NB4 (cell line): Measurements from ENCODE around the gene ENTR1.

Experiments
- DNase-seq: peaks from one replicate; pipeline ENCODE4 v3.0.0; 2010; ENCODE audit warnings: low read depth
- H3K4me3 ChIP-seq: one replicate; pipeline ENCODE4 v1.5.1; 2011; ENCODE audit warnings: mild to moderate bottlenecking, low read depth, low read length, moderate library complexity
- CTCF ChIP-seq: IDR thresholded peaks from one replicate; pipeline ENCODE4 v1.5.1; 2012; ENCODE audit warnings: low read depth, low read length
- MAX ChIP-seq: IDR thresholded peaks from 2 replicates; pipeline ENCODE4 v1.6.1; 2011; ENCODE audit warnings: low read depth, low read length
- MYC ChIP-seq: IDR thresholded peaks from 2 replicates; pipeline ENCODE4 v1.6.1; 2011; ENCODE audit warnings: low read depth, low read length
- POLR2A ChIP-seq: IDR thresholded peaks from 2 replicates; pipeline ENCODE4 v1.6.1; 2011; ENCODE audit warnings: mild to moderate bottlenecking; ENCODE audit not compliant: insufficient read length; ENCODE audit errors: extremely low read depth

Gene ENTR1

DNA sequence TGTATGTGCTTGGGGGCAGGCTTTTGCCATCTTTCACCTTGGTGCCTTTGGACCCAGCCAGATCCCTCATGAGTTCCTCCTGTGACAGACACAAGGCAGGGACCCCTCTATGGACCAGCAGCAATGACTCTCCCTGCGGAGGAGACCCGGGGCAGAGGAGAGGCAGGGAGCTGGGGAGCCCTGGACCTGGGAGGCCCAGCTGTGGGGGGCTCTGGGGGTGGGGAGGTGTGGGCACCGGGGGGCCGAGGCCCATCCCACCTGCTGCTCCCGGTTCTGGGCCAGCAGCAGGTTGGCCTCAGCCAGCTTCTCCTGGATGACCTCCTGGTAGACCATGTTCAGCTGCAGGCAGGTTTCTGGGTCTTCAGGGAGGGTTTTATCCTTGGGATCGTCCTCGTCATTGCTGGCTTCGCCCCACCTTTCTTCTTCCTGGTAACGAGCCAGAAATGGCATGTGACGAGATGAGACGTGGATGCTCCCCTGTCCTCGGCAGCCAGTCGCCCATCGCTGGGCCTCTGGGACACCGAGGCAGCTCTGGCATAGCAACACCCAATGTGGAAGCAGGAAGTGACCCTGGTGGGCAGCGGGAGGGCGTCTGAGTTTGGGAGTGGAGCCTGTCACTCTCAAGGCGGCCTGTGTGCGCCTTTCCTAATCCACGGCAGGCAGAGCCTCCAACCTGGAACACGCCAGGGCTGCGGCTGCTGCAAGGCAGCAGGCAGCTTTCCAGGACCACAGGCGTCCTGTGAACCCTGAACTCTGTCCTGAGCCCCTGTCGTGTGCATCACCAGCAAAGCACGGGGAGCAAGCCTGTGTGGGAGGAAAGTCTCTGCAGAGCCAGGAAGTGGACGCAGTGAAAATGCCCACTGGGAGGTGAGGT lies 14.8 kb downstream of the ENTR1 start:
- no peak for TF ChIP-seq MYC
- TF ChIP-seq CTCF = no peak
- TF ChIP-seq POLR2A = no peak
- TF ChIP-seq MAX = no peak
- no peak for DNase-seq
- no peak overlapping the region for H3K4me3 ChIP-seq

- no peak for TF ChIP-seq POLR2A
Measured at GRCh38 chr9:136395020-136395340, 15.4 kb downstream of the ENTR1 start.

GRCh38 chr9:136394312-136395019 lies 15.9 kb downstream of the ENTR1 start:
- TF ChIP-seq POLR2A = no peak
- TF ChIP-seq CTCF = no peak
- no peak for TF ChIP-seq MAX
- TF ChIP-seq MYC = no peak
- H3K4me3 ChIP-seq = no peak overlapping the region
- no peak for DNase-seq

More at GRCh38 chr9:136395020-136395340, 15.4 kb downstream of the ENTR1 start:
- no peak for DNase-seq
- no peak overlapping the region for H3K4me3 ChIP-seq

DNA sequence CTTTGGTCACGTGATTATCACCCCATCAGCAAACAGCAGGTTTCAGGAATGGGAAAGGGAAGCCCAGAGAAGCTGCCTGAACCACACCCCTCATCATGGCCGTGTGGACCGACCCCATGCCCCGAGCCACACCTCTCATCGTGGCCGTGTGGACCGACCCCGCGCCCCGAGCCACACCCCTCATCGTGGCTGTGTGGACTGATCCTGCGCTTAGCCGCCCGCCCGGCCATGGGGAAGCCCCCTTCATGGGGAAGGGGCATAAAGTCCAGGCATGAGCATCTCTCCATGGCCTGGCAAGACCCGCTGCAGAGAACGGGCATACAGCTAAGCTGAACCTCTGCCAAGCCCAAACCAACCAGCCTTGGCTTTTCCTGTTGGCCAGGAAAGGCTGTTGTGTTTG lies 16.9 kb downstream of the ENTR1 start:
- TF ChIP-seq MYC (no peak), MAX (no peak), CTCF (no peak), POLR2A (no peak)
- H3K4me3 ChIP-seq = no peak overlapping the region
- no peak for DNase-seq

DNA sequence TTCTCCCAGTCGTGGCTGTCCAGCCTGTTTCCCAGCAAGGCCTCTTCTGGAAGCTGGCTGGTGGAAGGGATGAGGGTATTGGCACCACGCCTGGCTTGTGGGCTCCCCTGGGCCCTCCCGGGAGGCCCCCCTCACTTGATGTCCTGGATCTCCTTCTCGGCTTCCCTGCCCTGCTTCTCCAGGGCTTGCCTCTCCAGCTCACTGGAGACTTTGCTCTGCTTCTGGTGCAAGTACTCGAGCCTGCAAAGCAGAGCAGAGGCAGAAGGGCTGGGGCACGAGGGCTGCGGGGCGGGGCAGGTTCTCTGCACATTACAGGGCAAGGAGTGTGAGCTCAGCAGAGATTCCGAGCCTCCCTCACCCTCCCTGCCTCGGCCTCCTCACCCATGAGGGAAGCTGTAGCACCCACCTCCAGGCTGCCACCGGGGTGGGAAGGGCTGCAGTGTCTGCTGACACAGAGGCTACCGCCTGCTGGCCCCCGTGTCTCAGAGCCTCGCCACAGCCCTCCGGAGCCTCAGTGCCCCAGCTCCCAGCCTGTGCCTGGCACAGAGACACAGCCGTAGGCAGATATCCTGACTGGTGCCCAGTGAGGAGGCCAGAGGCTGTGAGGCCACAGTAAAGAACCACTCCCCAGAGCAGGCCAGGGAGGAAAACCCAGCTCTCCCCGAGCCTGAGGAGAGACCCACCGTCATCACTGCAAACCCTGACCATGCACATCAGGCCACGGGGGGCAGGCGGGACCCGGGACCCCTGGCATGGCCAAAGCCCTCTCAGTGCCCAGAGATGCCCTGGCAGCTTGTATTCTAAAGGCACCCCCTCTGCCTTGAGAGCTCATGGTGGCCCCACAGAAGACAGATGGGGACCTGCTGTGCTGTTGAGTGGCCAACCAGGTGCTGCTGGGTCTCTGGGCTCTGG lies 17.6 kb downstream of the ENTR1 start:
- no peak overlapping the region for H3K4me3 ChIP-seq
- TF ChIP-seq CTCF = no peak
- no peak for TF ChIP-seq MYC
- DNase-seq = no peak
